K562 (cell line): ENCODE results near the gene MCEMP1. TPM values are rescaled to one million over a fixed set of nuclear protein-coding genes. Genes with fewer than 3 reads are reported as not detected.

Source experiments
- ATAC-seq: fragments of 200-7000 bp; cut with Tn5 transposase; 3 replicates; pipeline ENCODE4 v1.9.1; 2020; ENCODE audit warnings: moderate library complexity
- BruUV-seq: library from RNA; stranded (reverse); fragments of 400-500 nt; replicated peaks from 2 replicates; lab custom pipeline; 2021; lab: Mats Ljungman, UMichigan
- CTCF ChIA-PET: fragments of 300-600 bp; formaldehyde crosslinking; extraction: SDS; loops from one replicate; lab custom pipeline; 2021; ENCODE audit warnings: low intra/inter-chr PET ratio; lab: Yijun Ruan, JAX
- POLR2A ChIA-PET: fragments of 300-600, 350-650 bp; sonication (Branson Sonifier 250); formaldehyde crosslinking; extraction: SDS; loops from one replicate; lab custom pipeline; 2021; ENCODE audit warnings: antibody characterized with exemption, inconsistent platforms; lab: Yijun Ruan, JAX
- DNase-seq, 4 experiments: peaks; one replicate each; pipeline versions ENCODE4 v3.0.0 to v3.0.0-alpha.2; 2011 to 2018; ENCODE audit warnings: low spot score in 3 of 4, mixed read lengths in 3 of 4; ENCODE audit errors: extremely low read depth in 1 of 4
- FAIRE-seq: peaks from 2 replicates; lab custom pipeline; 2011; peaks lifted over from hg19 to GRCh38; lab: Jason Lieb, UNC
- H2AFZ ChIP-seq: 2 replicates; pipeline ENCODE4 v1.6.0; 2011; ENCODE audit warnings: low read depth, low read length, control low read depth, inconsistent platforms
- H3K27ac ChIP-seq: fragments of 200-600 bp; 3 replicates; pipeline ENCODE4 v1.8.0; 2011; ENCODE audit warnings: low read depth, mild to moderate bottlenecking, control low read depth, inconsistent platforms, low read length, moderate library complexity, mixed read lengths; ENCODE audit errors: extremely low read depth
- H3K27me3 ChIP-seq, 2 experiments: fragments of 300-600 bp in 1 of 2; 2 replicates in 1 of 2; 3 replicates in 1 of 2; pipeline versions ENCODE4 v1.6.0 to v1.8.0; 2011; ENCODE audit warnings: inconsistent platforms in 2 of 2, low read length in 2 of 2, mild to moderate bottlenecking in 1 of 2, mixed read lengths in 1 of 2, moderate library complexity in 1 of 2; ENCODE audit not compliant: control insufficient read depth in 2 of 2, insufficient read depth in 2 of 2
- H3K36me3 ChIP-seq: fragments of 300-600 bp; 3 replicates; pipeline ENCODE4 v1.8.0; 2011; ENCODE audit warnings: mild to moderate bottlenecking, low read length, inconsistent platforms; ENCODE audit not compliant: control insufficient read depth, insufficient read depth
- H3K4me1 ChIP-seq, 2 experiments: fragments of 200-600 bp in 1 of 2; replicated peaks in 1 of 2; 2 replicates in 1 of 2; 3 replicates in 1 of 2; pipeline versions ENCODE4 v1.5.1 to v1.8.0; 2011; ENCODE audit warnings: inconsistent platforms in 2 of 2, low read length in 2 of 2, mild to moderate bottlenecking in 1 of 2, mixed read lengths in 1 of 2, moderate library complexity in 1 of 2; ENCODE audit not compliant: control insufficient read depth in 2 of 2, insufficient read depth in 2 of 2
- H3K4me2 ChIP-seq: 2 replicates; pipeline ENCODE4 v1.6.1; 2011; ENCODE audit warnings: low read length, control low read depth, inconsistent platforms, mixed read lengths; ENCODE audit not compliant: insufficient read depth
- H3K4me3 ChIP-seq: fragments of 200-600 bp; sonication (generic), shearing (Covaris generic); 2 replicates; pipeline ENCODE4 v1.5.1; 2016; ENCODE audit warnings: control low read depth, inconsistent platforms
- H3K79me2 ChIP-seq: fragments of 200-600 bp; 3 replicates; pipeline ENCODE4 v1.8.0; 2011; ENCODE audit warnings: low read length, inconsistent platforms; ENCODE audit not compliant: control insufficient read depth, insufficient read depth
- H3K9ac ChIP-seq, 2 experiments: 2 replicates each; pipeline versions ENCODE4 v1.6.0 to v1.6.1; 2011; ENCODE audit warnings: low read depth in 2 of 2, low read length in 2 of 2, control low read depth in 1 of 2, inconsistent platforms in 1 of 2, mild to moderate bottlenecking in 1 of 2, mixed read lengths in 1 of 2; ENCODE audit not compliant: insufficient read depth in 1 of 2
- H3K9me1 ChIP-seq: one replicate; pipeline ENCODE4 v1.6.0; 2011; ENCODE audit warnings: inconsistent platforms, mild to moderate bottlenecking, low read length, moderate library complexity; ENCODE audit not compliant: control insufficient read depth, insufficient read depth
- H3K9me3 ChIP-seq: replicated peaks from 2 replicates; pipeline ENCODE4 v1.5.1; 2011; ENCODE audit warnings: low read depth, low read length, inconsistent platforms; ENCODE audit not compliant: control insufficient read depth, insufficient read depth
- H4K20me1 ChIP-seq: replicated peaks from 2 replicates; pipeline ENCODE4 v1.6.1; 2011; ENCODE audit warnings: low read length, inconsistent platforms, mixed read lengths; ENCODE audit not compliant: control insufficient read depth, insufficient read depth
- ARID1B ChIP-seq: fragments of 450-650 bp; IDR thresholded peaks from 2 replicates; pipeline ENCODE4 v1.6.1; 2016; ENCODE audit warnings: antibody characterized with exemption, mild to moderate bottlenecking, inconsistent platforms
- GABPB1 ChIP-seq: sonication (generic); formaldehyde crosslinking; IDR thresholded peaks from 2 replicates; pipeline ENCODE4 v1.8.0; 2022; ENCODE audit warnings: mild to moderate bottlenecking, missing genetic modification reagents
- MAZ ChIP-seq, 2 experiments: fragments of 450-650 bp in 1 of 2; sonication (generic) in 1 of 2; formaldehyde crosslinking; IDR thresholded peaks in 1 of 2; conservative IDR thresholded peaks in 1 of 2; 2 replicates each; pipeline versions ENCODE4 v1.4.0 to v1.5.0; 2020; ENCODE audit warnings: mild to moderate bottlenecking in 1 of 2, missing genetic modification reagents in 1 of 2
- RFX7 ChIP-seq: fragments of 250-450 bp; sonication (Bioruptor Pico); IDR thresholded peaks from 2 replicates; pipeline ENCODE4 v1.5.1; 2021; ENCODE audit warnings: mild to moderate bottlenecking
- SREBF1 ChIP-seq: fragments of 150-350 bp; IDR thresholded peaks from 2 replicates; pipeline ENCODE4 v1.6.1; 2014; ENCODE audit warnings: antibody characterized with exemption, low read depth, low read length, borderline replicate concordance
- SRSF9 ChIP-seq: fragments of 200-400 bp; formaldehyde crosslinking; IDR thresholded peaks from 2 replicates; pipeline ENCODE4 v1.6.1; 2017; ENCODE audit warnings: low read depth, low read length, borderline replicate concordance
- ZNF274 ChIP-seq: IDR thresholded peaks from 2 replicates; pipeline ENCODE4 v1.6.1; 2011; ENCODE audit warnings: low read depth, mild to moderate bottlenecking, low read length, moderate library complexity, borderline replicate concordance
- WGBS: fragments of 100-300 bp; shearing (Covaris generic); methylation state at CpG from one replicate; pipeline ENCODE4 v1.1.6; 2016; ENCODE audit warnings: low coverage, mixed read lengths; ENCODE audit not compliant: insufficient coverage; ENCODE audit errors: missing lambda C conversion rate; 5-methylcytosine and 5-hydroxymethylcytosine counted together
- in situ Hi-C: fragments of 300-500 bp; cut with MboI; formaldehyde crosslinking; loops from 4 replicates; pipeline ENCODE4 v1.15.0; 2018; ENCODE audit warnings: inconsistent platforms, mixed read lengths
- intact Hi-C: fragments of 100-400 bp; cut with micrococcal nuclease; formaldehyde crosslinking; loops from 2 replicates; pipeline ENCODE4 v1.14.2; 2022
- polyA plus RNA-seq, 8 experiments: library from polyadenylated mRNA; depleted of rRNA in 4 of 8; stranded (reverse) in 5 of 8; unstranded in 3 of 8; fragments of >200 nt; fragmentation: Nextera tagmentation in 2 of 8; fragmentation: Illumina TruSeq in 1 of 8; extraction: Ambion mirVana in 2 of 8; extraction: Trizol in 1 of 8; gene quantifications; 2 replicates each; pipeline versions ENCODE4 v1.2.1 to v1.2.3, GENCODE V29; 2011 to 2014; ENCODE audit warnings: inconsistent platforms in 1 of 8, missing spikeins in 1 of 8
- total RNA-seq, 7 experiments: library from RNA; depleted of rRNA in 6 of 7; stranded (reverse); fragments of >200 nt in 6 of 7; fragmentation: Illumina TruSeq in 2 of 7; extraction: Trizol in 2 of 7; gene quantifications; 2 replicates each; pipeline versions ENCODE4 v1.2.1 to v1.2.3, GENCODE V29; 2011 to 2021; ENCODE audit warnings: low replicate concordance in 1 of 7
- TF ChIP-seq, protein P1 (sequence below): fragments of 250-450 bp; sonication (Bioruptor Pico); IDR thresholded peaks from 2 replicates; pipeline ENCODE4 v1.5.0; 2021; ENCODE audit warnings: mild to moderate bottlenecking, moderate library complexity
- TF ChIP-seq, protein P2 (sequence below), 3 experiments: fragments of 200-800 bp in 1 of 3; fragments of 250-450 bp in 1 of 3; fragments of 450-650 bp in 1 of 3; sonication (Bioruptor Pico) in 1 of 3; sonication (Bioruptor generic) in 1 of 3; formaldehyde crosslinking in 1 of 3; IDR thresholded peaks; 2 replicates each; pipeline versions ENCODE4 v1.6.1 to v1.8.0; 2016 to 2022; ENCODE audit warnings: mild to moderate bottlenecking in 2 of 3, missing genetic modification characterization in 2 of 3, missing compliant biosample characterization in 1 of 3, moderate library complexity in 1 of 3
- TF ChIP-seq, protein P3 (sequence below): fragments of 450-650 bp; IDR thresholded peaks from 2 replicates; pipeline ENCODE4 v1.6.1; 2016; ENCODE audit warnings: antibody characterized with exemption

Gene MCEMP1
- total and polyA plus RNA-seq, 9 of the 15 experiments (the other 6 are each of a cell fraction or from before 2014, with no cell fraction given), result 0.11 to 1.8 (median 0.51) TPM

DNA sequence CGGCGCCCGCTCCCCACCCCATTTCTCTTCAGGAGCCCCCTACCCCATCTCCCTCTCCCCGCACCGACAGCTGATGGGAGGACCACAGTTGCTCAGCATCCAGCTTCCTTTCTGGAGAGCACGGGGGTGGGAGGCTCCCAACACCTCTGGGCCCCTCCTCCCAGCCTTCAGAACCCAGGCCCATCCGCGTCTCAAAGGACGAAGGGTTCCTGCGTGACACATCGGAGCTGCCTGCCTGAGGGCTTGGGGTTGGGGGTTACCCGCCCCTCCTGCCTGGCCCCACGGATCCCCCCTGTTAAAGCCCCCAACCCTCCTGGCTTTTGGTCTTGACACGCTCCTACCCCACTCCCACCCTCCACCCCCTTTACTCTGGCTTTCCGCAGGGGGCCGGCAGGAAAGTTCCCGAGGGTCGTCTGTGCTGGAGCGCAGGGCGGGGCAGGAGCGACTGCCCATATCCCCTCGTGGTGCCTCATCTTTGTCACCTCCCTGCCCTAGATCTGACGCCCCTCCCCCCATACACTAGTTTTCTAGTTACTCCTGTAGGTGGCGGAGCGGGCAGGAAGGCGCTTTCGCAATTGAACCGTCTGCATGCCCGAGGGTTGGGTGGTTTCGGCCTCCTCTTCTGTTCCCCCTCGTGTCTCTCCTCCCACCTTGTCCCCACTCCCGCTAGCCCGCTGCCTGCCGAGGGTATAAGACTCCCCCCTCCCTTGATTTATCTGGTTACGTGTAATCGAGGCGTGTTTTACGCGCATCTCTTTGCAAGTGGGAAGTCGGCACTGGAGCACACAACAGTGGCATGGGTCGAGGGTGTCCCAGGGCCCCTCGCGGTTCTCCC lies 4.7 kb downstream of the MCEMP1 start:
- BruUV-seq, result no TSS peak
- Histone ChIP-seq H3K27ac (peak overlapping the region; percentile 79; the same call in 1 of the 3 replicates), H3K4me3 (peak overlapping the region; percentile 95), H3K9me3 (no peaks in the 10 kb centered on the region), H3K27me3 (0 out of 5 replicates have a peak, but pooled peaks cover 0 to 5% of the 10 kb centered on the region in 2 experiments), H3K9ac (peak overlapping the region; percentile 86 to 95), H3K36me3 (peaks cover 10% of the 10 kb centered on the region; the same call in 2 of the 3 replicates), H2AFZ (peak overlapping the region; percentile 87), H4K20me1 (no peaks in the 10 kb centered on the region), H3K4me1 (peaks cover 10 to 26% of the 10 kb centered on the region in 2 experiments; a peak in 4 of 5 replicates), H3K9me1 (peaks cover 3% of the 10 kb centered on the region), H3K4me2 (peak overlapping the region; percentile 87), H3K79me2 (peaks cover 15% of the 10 kb centered on the region; the same call in 2 of the 3 replicates)
- in situ Hi-C loops, result loop anchor here (5.0 to 10.0 kb wide), 2 partner anchors 114 to 327 kb away; no protein-coding TSS in a partner anchor
- peak; percentile 36 for ATAC-seq
- FAIRE-seq, result no peak
- intact Hi-C loops, result loop anchor here (2.0 to 10.0 kb wide), 4 partner anchors 29 to 327 kb away; no protein-coding TSS in a partner anchor
- POLR2A ChIA-PET, result interaction anchor here (0.6 to 1.1 kb wide), 5 partner anchors 11 to 327 kb away, joined by 3 read pairs; no protein-coding TSS in a partner anchor
- 37% methylated on average over 34 of the region's 43 CpGs for WGBS
- CTCF ChIA-PET, result interaction anchor here (0.6 to 2.6 kb wide), 5 partner anchors 113 to 327 kb away, joined by 3 to 28 read pairs (median 5); no protein-coding TSS in a partner anchor
- DNase-seq, result peak; percentile 54 to 70 (median 64)
- TF ChIP-seq GABPB1 (peak; percentile 40; the same call in 1 of the 2 replicates), SRSF9 (no peak), ARID1B (no peak), RFX7 (CRISPR knock-in tag) (no peak), SREBF1 (no peak), MAZ (CRISPR knock-in tag; conservative IDR thresholded peaks at IDR 0.05 in 1 of 2, IDR thresholded peaks at IDR 0.05 in 1 of 2) (peak in 1 of 2 experiments; percentile 25; a peak in 1 of 4 replicates), ZNF274 (no peak)
- TF ChIP-seq, protein P1, sequence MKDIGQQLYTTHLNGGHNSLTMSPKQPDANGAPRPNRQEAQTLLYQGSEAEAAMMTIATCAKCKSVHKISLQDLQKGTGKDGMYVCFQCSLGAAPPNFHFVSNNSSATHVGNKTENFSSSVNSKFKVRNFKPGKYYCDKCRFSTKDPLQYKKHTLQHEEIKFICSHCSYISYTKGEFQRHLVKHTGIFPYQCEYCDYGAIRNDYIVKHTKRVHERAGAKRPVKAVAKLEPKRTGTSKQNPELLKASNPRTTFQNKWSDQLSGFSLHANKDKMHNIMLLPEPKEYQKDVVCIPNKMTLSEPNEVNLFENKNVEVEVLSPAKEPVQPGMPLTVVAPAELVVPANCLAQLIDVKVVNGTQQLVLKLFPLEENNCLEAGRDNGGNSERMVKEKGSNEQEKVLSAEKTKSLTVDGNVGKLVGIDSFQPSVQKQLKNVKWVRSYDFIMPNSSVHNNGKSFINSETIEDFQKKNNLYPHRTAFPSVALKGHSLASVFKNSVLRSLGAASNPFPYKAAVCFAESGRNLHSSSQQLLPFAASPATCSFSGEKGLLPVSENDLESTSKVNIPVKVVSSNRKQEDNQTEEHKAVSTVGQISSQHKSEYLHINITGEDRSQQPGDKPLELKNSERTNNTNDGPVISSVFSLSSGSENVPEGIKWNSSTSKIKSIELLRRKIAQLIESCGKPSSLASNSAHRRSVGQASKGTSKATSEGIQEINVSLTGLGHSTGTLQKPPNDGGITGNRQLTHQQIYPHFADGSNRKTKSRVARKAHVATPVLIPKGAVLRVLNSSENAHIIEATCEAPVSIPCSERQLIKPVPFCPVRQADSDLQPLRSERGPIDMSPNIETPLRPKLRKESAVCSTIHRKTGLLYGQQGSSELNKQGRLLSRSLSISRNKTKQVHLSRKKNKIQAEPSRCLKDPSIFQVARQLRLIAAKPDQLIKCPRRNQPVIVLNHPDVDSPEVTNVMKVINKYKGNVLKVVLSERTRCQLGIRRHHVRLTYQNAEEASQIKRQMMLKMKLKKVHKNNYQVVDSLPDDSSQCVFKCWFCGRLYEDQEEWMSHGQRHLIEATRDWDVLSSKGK (CRISPR knock-in tag), result no peak
- TF ChIP-seq, protein P2, sequence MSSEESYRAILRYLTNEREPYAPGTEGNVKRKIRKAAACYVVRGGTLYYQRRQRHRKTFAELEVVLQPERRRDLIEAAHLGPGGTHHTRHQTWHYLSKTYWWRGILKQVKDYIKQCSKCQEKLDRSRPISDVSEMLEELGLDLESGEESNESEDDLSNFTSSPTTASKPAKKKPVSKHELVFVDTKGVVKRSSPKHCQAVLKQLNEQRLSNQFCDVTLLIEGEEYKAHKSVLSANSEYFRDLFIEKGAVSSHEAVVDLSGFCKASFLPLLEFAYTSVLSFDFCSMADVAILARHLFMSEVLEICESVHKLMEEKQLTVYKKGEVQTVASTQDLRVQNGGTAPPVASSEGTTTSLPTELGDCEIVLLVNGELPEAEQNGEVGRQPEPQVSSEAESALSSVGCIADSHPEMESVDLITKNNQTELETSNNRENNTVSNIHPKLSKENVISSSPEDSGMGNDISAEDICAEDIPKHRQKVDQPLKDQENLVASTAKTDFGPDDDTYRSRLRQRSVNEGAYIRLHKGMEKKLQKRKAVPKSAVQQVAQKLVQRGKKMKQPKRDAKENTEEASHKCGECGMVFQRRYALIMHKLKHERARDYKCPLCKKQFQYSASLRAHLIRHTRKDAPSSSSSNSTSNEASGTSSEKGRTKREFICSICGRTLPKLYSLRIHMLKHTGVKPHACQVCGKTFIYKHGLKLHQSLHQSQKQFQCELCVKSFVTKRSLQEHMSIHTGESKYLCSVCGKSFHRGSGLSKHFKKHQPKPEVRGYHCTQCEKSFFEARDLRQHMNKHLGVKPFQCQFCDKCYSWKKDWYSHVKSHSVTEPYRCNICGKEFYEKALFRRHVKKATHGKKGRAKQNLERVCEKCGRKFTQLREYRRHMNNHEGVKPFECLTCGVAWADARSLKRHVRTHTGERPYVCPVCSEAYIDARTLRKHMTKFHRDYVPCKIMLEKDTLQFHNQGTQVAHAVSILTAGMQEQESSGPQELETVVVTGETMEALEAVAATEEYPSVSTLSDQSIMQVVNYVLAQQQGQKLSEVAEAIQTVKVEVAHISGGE (CRISPR knock-in tag; IDR thresholded peaks at IDR 0.05), result no peak
- TF ChIP-seq, protein P3, sequence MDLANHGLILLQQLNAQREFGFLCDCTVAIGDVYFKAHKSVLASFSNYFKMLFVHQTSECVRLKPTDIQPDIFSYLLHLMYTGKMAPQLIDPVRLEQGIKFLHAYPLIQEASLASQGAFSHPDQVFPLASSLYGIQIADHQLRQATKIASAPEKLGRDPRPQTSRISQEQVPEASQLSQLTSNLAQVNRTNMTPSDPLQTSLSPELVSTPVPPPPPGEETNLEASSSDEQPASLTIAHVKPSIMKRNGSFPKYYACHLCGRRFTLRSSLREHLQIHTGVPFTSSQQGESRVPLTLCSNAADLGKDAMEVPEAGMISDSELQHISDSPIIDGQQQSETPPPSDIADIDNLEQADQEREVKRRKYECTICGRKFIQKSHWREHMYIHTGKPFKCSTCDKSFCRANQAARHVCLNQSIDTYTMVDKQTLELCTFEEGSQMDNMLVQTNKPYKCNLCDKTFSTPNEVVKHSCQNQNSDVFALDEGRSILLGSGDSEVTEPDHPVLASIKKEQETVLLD, result peak; percentile 49; the same call in 1 of the 2 replicates
